HepG2 (cell line): ENCODE measurements around the gene GGA3. TPM values are rescaled to one million over a fixed set of nuclear protein-coding genes. Genes with fewer than 3 reads are reported as not detected.
A peak's percentile ranks its signal among the peaks of the same experiment; 100 is the strongest.

Experiments
- ATAD3A ChIP-seq: sonication (generic); formaldehyde crosslinking; IDR thresholded peaks from 2 replicates; pipeline ENCODE4 v1.4.0; 2020; ENCODE audit warnings: missing genetic modification reagents
- HDAC6 ChIP-seq: fragments of 200-600 bp; sonication (generic); IDR thresholded peaks from 2 replicates; pipeline ENCODE4 v1.7.0; 2017; ENCODE audit warnings: mild to moderate bottlenecking, antibody characterized with exemption, low read length, low read depth
- HMG20A ChIP-seq: IDR thresholded peaks from 2 replicates; pipeline ENCODE4 v1.6.1; 2016; ENCODE audit warnings: borderline replicate concordance
- IRX3 ChIP-seq: sonication (generic); formaldehyde crosslinking; IDR thresholded peaks from 2 replicates; pipeline ENCODE4 v1.8.1; 2023; ENCODE audit warnings: mild to moderate bottlenecking, low read depth, missing genetic modification reagents, borderline replicate concordance
- REXO4 ChIP-seq: sonication (generic); formaldehyde crosslinking; IDR thresholded peaks from 2 replicates; pipeline ENCODE4 v1.8.0; 2022; ENCODE audit warnings: missing genetic modification reagents, mild to moderate bottlenecking, borderline replicate concordance
- RFX5 ChIP-seq: IDR thresholded peaks from 2 replicates; pipeline ENCODE4 v1.6.1; 2011; ENCODE audit warnings: low read depth, low read length, improper control_type of control experiment
- SRF ChIP-seq: IDR thresholded peaks from 2 replicates; pipeline ENCODE4 v1.6.1; 2011; ENCODE audit warnings: mild to moderate bottlenecking, low read depth, low read length, moderate library complexity
- SYNCRIP ChIP-seq: fragments of 200-400 bp; formaldehyde crosslinking; IDR thresholded peaks from 2 replicates; pipeline ENCODE4 v1.6.1; 2018; ENCODE audit warnings: mild to moderate bottlenecking, low read depth, low read length; ENCODE audit not compliant: insufficient read depth
- ZNF317 ChIP-seq: sonication (generic); formaldehyde crosslinking; IDR thresholded peaks from 2 replicates; pipeline ENCODE4 v1.5.0; 2020; ENCODE audit warnings: mild to moderate bottlenecking, missing genetic modification reagents
- ZNF569 ChIP-seq: sonication (generic); formaldehyde crosslinking; IDR thresholded peaks from 2 replicates; pipeline ENCODE4 v1.5.0; 2020; ENCODE audit warnings: mild to moderate bottlenecking, missing genetic modification reagents, moderate library complexity, borderline replicate concordance
- ZNF615 ChIP-seq: sonication (generic); formaldehyde crosslinking; IDR thresholded peaks from 2 replicates; pipeline ENCODE4 v1.5.0; 2020; ENCODE audit warnings: mild to moderate bottlenecking, missing genetic modification reagents, borderline replicate concordance
- ZNF746 ChIP-seq: sonication (generic); formaldehyde crosslinking; IDR thresholded peaks from 2 replicates; pipeline ENCODE4 v1.8.0; 2022; ENCODE audit warnings: mild to moderate bottlenecking, missing genetic modification reagents
- polyA plus RNA-seq, 8 experiments: library from polyadenylated mRNA; depleted of rRNA in 3 of 8; stranded (reverse) in 7 of 8; unstranded in 1 of 8; fragments of >200 nt; fragmentation: Illumina TruSeq in 4 of 8; extraction: Trizol in 4 of 8; gene quantifications; 2 replicates each; pipeline versions ENCODE4 v1.2.1 to v1.2.3, GENCODE V29; 2011 to 2016; ENCODE audit warnings: low read depth in 4 of 8, missing spikeins in 1 of 8, mixed read lengths in 1 of 8; ENCODE audit not compliant: insufficient read depth in 1 of 8
- total RNA-seq, 5 experiments: library from RNA; depleted of rRNA; stranded (reverse); fragments of >200 nt; fragmentation: Illumina TruSeq; extraction: Trizol; gene quantifications; 2 replicates each; pipeline ENCODE4 v1.2.3, GENCODE V29; 2016; ENCODE audit warnings: low read depth in 1 of 5
- TF ChIP-seq, protein P1 (sequence below): sonication (generic); formaldehyde crosslinking; conservative IDR thresholded peaks from 2 replicates; pipeline ENCODE4 v1.4.0; 2020; ENCODE audit warnings: missing genetic modification reagents
- TF ChIP-seq, protein P2 (sequence below): sonication (generic); formaldehyde crosslinking; IDR thresholded peaks from 2 replicates; pipeline ENCODE4 v1.4.0; 2020; ENCODE audit warnings: low read depth, mild to moderate bottlenecking, missing genetic modification reagents
- TF ChIP-seq, protein P3 (sequence below): sonication (generic); formaldehyde crosslinking; IDR thresholded peaks from one replicate; pipeline ENCODE4 v1.5.1; 2020; ENCODE audit warnings: mild to moderate bottlenecking, missing genetic modification reagents; ENCODE audit errors: not compliant biosample characterization
- TF ChIP-seq, protein P4 (sequence below): sonication (generic); formaldehyde crosslinking; IDR thresholded peaks from 2 replicates; pipeline ENCODE4 v1.5.0; 2020; ENCODE audit warnings: missing genetic modification reagents, mild to moderate bottlenecking, borderline replicate concordance

The GGA3 gene
- total and polyA plus RNA-seq, 2 of the 13 experiments (the other 11 are each of a cell fraction or from before 2014, with no cell fraction given), result 28.4 to 43.7 TPM

DNA sequence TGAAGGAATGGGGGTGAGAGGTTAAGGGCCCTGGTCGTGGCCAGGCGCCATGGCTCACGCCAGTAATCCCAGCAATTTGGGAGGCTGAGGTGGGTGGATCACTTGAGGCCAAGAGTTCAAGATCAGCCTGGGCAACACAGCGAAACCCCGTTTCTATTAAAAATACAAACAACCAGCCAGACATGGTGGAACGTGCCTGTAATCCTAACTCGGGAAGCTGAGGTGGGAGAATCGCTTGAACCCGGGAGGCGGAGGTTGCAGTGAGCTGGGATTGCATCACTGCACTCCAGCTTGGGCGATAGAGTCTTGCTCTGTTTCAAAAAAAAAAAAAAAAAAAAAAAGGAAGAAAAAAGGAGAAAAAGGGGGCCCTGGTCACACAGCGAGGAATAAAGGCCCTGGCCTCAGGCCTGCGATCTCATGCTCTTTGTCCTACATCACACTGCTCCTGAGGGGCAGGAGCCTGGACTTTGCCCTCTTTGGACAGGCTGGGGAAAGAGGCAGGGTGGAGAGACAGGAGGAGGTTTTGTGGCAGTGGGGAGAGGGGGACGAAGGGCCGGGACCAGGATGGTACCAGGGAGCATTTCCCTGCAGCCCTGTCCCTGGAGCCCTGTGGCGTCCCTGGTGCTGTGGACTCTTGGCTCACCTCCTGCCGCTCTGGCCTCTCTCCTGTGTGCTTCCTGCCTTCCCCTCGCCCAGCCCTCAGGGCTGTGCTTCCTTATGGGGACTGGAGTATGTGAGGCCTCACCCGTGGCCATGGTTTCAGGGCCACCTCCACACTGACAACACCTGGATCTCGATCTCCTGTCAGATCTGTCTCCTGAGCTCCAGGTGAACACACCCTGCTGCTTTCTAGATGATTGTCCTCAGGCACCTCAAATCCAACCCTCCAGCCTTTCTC lies 47.6 kb upstream of the GGA3 start (continued):
- TF ChIP-seq ZNF569 (CRISPR knock-in tag), result no peak
- 0 out of 2 replicates have a peak, but pooled peaks have one; percentile 1 for TF ChIP-seq SRF
- TF ChIP-seq, protein P1, sequence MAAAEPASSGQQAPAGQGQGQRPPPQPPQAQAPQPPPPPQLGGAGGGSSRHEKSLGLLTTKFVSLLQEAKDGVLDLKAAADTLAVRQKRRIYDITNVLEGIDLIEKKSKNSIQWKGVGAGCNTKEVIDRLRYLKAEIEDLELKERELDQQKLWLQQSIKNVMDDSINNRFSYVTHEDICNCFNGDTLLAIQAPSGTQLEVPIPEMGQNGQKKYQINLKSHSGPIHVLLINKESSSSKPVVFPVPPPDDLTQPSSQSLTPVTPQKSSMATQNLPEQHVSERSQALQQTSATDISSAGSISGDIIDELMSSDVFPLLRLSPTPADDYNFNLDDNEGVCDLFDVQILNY, result no peak
- TF ChIP-seq RFX5, result no peak
- TF ChIP-seq REXO4 (CRISPR knock-in tag), result no peak
- peak; percentile 60 for TF ChIP-seq ZNF317
- no peak for TF ChIP-seq IRX3 (CRISPR knock-in tag)
- peak; percentile 48; the same call in 1 of the 2 replicates for TF ChIP-seq HMG20A
- TF ChIP-seq, protein P2, sequence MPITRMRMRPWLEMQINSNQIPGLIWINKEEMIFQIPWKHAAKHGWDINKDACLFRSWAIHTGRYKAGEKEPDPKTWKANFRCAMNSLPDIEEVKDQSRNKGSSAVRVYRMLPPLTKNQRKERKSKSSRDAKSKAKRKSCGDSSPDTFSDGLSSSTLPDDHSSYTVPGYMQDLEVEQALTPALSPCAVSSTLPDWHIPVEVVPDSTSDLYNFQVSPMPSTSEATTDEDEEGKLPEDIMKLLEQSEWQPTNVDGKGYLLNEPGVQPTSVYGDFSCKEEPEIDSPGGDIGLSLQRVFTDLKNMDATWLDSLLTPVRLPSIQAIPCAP (CRISPR knock-in tag), result peak; percentile 74; the same call in 1 of the 2 replicates
- TF ChIP-seq ZNF746, result peak; percentile 76; the same call in 1 of the 2 replicates
- TF ChIP-seq, protein P3, sequence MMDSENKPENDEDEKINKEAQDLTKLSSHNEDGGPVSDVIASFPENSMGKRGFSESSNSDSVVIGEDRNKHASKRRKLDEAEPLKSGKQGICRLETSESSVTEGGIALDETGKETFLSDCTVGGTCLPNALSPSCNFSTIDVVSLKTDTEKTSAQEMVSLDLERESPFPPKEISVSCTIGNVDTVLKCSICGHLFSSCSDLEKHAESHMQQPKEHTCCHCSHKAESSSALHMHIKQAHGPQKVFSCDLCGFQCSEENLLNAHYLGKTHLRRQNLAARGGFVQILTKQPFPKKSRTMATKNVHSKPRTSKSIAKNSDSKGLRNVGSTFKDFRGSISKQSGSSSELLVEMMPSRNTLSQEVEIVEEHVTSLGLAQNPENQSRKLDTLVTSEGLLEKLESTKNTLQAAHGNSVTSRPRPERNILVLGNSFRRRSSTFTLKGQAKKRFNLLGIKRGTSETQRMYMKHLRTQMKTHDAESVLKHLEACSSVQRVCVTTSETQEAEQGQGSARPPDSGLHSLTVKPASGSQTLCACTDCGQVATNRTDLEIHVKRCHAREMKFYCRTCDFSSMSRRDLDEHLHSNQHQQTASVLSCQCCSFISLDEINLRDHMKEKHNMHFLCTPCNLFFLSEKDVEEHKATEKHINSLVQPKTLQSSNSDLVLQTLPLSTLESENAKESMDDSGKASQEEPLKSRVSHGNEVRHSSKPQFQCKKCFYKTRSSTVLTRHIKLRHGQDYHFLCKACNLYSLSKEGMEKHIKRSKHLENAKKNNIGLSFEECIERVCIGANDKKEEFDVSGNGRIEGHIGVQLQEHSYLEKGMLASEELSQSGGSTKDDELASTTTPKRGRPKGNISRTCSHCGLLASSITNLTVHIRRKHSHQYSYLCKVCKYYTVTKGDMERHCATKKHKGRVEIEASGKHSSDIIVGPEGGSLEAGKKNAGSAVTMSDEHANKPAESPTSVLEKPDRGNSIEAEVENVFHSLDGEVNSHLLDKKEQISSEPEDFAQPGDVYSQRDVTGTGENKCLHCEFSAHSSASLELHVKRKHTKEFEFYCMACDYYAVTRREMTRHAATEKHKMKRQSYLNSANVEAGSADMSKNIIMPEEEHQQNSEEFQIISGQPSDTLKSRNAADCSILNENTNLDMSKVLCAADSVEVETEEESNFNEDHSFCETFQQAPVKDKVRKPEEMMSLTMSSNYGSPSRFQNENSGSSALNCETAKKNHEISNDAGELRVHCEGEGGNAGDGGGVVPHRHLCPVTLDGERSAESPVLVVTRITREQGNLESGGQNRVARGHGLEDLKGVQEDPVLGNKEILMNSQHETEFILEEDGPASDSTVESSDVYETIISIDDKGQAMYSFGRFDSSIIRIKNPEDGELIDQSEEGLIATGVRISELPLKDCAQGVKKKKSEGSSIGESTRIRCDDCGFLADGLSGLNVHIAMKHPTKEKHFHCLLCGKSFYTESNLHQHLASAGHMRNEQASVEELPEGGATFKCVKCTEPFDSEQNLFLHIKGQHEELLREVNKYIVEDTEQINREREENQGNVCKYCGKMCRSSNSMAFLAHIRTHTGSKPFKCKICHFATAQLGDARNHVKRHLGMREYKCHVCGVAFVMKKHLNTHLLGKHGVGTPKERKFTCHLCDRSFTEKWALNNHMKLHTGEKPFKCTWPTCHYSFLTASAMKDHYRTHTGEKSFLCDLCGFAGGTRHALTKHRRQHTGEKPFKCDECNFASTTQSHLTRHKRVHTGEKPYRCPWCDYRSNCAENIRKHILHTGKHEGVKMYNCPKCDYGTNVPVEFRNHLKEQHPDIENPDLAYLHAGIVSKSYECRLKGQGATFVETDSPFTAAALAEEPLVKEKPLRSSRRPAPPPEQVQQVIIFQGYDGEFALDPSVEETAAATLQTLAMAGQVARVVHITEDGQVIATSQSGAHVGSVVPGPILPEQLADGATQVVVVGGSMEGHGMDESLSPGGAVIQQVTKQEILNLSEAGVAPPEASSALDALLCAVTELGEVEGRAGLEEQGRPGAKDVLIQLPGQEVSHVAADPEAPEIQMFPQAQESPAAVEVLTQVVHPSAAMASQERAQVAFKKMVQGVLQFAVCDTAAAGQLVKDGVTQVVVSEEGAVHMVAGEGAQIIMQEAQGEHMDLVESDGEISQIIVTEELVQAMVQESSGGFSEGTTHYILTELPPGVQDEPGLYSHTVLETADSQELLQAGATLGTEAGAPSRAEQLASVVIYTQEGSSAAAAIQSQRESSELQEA (CRISPR knock-in tag), result no peak
- TF ChIP-seq HDAC6, result no peak
- 0 out of 2 replicates have a peak, but pooled peaks have one; percentile 68 for TF ChIP-seq ZNF615 (CRISPR knock-in tag)
- TF ChIP-seq ATAD3A (CRISPR knock-in tag), result no peak
- TF ChIP-seq, protein P4, sequence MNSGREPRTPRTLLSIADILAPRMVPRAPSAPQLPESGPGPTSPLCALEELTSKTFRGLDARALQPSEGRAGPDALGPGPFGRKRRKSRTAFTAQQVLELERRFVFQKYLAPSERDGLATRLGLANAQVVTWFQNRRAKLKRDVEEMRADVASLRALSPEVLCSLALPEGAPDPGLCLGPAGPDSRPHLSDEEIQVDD, result no peak
- TF ChIP-seq SYNCRIP, result no peak
